Activated naive CD4-positive, alpha-beta T cell (primary cell): ENCODE measurements around the gene PIK3R3.

Experiments used
- DNase-seq, 4 experiments: peaks; one replicate each; lab custom pipeline; 2025; lab: John Stamatoyannopoulos, UW

PIK3R3 gene

DNA sequence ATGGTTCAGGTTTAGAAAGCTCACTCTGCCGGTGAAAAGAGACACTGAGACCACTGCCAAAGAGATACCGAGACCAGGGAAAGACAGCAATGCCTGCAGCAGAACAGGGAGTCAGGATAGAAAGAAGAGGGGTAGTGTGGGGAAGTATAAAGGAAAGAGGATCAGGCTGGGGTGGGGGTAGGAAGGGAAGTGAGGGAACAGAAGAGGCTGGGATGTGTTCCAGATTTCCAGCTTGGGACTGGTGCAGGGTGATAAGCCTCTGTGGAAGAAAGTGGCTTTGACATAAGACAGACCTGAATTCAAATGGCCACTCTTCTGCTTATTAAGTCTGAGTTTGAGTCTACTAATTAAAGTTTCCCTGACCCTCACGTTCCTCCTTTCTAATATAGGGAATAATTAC is 105.9 kb downstream of the PIK3R3 start:
- no peak for DNase-seq

- no peak for DNase-seq
Observed at GRCh38 chr1:46021046-46021996, 111.1 kb downstream of the PIK3R3 start.

DNA sequence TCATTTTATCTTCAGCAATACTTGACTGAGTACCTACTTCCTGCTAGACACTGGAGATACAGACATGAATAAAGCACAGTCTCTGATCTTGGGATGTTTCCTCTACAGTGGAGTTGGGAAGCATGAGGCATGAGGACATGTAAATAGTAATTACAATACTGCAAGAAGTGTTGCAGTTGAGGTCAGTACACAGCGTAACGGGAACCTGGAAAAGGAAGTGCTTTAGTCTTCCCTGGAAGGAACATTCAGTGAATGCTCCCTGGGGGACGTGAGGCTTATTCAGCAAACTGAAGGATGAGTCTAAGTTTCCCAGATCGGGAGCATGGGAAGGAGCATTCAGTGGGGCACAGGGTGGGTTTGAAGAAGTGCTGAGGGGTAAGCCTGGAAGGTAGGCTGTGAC is 112.4 kb downstream of the PIK3R3 start:
- DNase-seq = no peak

GRCh38 chr1:46019348-46019747 is 113.1 kb downstream of the PIK3R3 start:
- DNase-seq = no peak

DNA sequence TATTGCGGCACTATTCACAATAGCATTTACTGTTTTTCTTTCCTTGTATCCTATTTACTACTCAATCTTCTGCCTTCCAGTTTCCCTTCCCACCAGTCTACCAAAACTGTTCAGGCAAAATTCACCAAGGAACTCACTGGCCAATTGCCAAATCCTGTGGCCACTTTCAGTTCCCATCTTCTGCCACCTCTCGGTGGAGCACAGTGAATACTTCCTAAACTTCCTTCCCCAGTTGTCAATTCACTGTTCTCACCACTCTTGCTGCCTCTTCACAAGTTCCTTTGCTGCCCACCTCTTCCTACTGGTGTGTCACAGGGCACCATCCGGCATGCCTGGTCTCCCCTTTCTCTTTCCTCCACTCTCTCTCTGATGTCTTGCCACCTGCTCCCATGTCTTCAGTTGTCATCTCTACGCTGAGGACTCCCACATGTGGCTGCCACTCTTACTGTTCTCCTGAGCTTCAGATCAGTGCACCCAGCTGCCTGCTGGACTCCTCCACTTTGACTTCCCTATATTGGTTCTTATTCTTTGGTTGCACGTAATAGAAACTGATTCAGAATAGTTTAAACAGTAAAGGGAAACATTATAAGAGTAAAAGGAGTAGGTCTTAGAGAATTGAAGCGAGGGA is 114.4 kb downstream of the PIK3R3 start:
- no peak for DNase-seq

- no peak for DNase-seq
Observed at GRCh38 chr1:46013581-46013980, 118.8 kb downstream of the PIK3R3 start.

- DNase-seq = no peak
Observed at GRCh38 chr1:46012236-46012635, 120.2 kb downstream of the PIK3R3 start.

- DNase-seq = no peak
Observed at GRCh38 chr1:46011121-46011695, 121.2 kb downstream of the PIK3R3 start.

DNA sequence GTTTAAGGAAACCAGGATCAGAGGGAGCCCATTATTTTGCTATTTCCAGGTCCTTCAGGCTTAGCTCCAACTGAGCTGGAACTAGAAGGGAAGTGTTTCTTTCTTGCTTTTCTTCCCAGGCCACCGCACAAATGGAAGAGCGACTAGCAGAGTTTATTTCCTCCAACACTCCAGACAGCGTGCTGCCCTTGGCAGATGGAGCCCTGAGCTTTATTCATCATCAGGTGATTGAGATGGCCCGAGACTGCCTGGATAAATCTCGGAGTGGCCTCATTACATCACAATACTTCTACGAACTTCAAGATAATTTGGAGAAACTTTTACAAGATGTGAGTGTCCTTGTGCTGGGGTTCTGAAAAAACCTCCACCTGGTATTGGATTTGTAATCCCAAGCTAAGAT is 121.8 kb downstream of the PIK3R3 start:
- DNase-seq = no peak

DNA sequence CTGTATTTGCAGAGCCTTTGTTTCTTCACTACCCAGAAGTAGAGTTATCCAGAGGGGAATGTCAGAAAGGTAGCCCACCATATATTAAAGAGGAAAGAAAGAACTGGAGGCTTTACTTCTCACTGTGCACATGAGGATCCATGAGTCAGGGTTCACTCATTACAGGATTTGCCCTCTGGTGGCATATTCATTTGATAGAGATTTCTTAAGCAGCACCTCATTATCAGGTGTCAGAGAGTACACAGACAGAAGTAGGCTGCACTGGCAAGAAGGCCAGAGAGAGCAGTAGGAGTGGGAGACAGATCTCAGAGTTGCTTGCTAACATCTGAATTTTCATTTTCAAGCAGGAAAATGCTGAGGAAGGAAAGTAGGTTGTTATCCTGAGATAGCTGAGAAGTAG is 123.8 kb downstream of the PIK3R3 start:
- no peak for DNase-seq

GRCh38 chr1:46005594-46005993 is 126.8 kb downstream of the PIK3R3 start:
- DNase-seq = no peak

GRCh38 chr1:46004492-46004891 is 127.9 kb downstream of the PIK3R3 start:
- DNase-seq = no peak

DNA sequence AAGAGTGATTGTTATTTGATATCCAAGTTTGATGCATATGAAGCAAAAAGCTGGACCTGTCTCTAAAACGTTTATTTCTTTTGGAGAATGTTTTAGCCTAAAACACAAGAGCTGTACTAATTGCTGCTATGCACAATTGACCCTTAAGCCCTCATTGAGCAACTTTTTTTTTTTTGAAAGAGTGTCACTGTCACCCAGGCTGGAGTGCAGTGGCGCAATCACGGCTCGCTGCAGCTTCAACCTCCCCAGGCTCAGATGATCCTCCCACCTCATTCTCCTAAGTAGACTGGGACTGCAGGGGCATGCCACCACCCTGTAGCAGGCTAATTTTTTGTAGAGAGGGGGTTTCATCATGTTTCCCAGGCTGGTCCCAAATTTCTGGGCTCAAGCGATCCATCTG is 129.1 kb downstream of the PIK3R3 start:
- DNase-seq = no peak

DNA sequence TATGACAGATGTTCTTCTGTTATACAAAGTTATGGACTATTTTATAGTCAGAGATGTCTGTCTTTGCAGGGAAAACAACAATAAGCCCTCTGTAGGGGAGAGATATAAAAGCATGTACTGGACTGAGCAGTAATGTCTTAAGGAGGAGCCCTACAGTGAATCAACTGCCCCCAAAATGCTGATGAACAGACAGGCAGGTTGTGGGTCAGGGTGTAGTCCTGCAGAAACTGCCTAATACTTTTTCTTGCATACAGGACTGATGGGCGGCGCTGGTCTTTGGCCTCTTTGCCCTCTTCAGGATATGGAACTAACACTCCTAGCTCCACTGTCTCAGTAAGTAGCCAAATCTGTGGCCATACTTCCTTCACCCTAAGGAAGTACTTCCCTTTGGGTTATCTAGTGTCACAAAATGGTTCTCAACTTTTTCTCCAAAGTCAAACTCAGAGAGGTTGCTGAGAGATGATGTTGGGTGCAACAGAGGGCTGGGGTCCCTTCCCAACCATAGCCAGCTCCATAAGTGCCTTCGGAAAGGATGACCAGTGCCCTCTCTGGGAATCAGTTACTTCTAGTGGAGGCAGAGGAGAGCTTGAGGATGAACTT is 129.8 kb downstream of the PIK3R3 start:
- DNase-seq = no peak

DNA sequence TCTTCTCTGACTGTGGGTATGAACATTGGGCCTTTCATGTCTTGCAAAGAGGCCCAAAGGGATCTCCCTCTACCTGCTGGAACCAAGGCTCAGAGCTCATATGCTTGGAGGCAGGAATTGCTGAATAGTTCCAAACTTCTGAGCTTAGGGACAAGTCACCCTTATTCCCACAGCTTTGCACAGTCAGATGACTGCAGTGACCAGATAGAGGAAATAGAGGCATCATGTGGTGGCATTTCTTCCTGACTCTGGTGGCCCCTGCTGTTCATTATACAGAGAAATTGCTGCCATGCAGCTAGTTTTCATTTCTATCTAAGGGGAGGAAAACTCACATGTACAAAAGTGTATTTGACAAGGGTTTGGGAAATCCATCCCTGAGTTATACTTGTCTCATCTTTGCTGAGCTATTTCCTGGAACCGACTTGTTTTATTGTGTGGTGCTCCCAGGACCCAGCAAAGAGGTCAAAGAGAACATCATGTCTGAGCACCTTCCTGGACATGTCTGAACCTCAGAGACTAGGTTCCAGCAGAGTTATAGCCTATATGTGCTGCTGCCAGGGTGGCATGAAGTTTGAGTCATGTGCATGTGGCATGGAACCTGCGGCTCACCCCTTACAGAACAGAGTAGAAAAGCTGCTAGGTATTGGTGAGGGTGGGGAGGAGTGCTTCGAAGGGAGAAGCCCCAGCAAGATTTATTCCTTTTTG is 131.2 kb downstream of the PIK3R3 start:
- no peak for DNase-seq

DNA sequence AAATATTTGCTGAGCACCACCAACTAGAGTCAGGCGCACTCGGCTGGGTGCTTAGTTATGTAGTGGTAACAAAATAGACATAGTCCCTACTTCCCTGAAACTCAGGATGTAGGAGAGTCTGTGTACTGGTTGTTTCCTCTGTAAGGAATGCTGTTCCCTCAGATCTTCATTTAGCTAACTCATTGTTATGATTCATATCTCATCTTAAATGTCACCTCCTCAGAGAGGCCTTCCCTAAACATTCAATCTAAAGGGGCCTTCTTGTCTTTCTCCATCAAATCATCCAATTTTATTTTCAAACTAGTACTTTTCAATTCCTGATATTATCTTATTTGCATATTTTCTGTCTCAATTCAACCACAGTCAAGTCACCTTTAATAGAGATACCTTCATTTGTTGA is 132.9 kb downstream of the PIK3R3 start:
- DNase-seq = no peak

- DNase-seq = no peak
Observed at GRCh38 chr1:45998020-45998617, 134.3 kb downstream of the PIK3R3 start.

DNA sequence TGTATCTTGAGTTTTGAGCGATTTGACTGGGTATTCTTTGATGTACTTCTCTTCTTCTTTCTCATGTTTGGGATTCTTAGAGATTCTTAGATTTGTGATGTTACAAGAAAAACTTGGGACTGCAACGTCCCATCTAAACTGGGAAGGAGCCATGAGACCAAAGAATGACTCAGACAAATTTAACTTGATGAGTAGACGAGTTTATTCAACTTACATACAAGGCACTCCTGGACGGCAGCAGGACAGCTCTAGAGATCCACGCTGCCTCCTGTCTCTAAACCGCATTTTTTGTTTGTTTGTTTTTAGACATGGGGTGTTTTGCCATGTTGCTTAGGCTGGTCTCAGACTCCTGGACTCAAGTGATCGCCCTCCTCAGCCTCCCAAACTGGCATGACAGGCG is 137.1 kb downstream of the PIK3R3 start:
- no peak for DNase-seq

- no peak for DNase-seq
Observed at GRCh38 chr1:45994423-45994822, 138.0 kb downstream of the PIK3R3 start.
